C1 segment of cervical spinal cord (tissue), 14 donors: ENCODE results near the gene PODXL2.
"Not testable (repeated sequence)": the region's sequence is repeated elsewhere in the genome, so short reads cannot be mapped to it uniquely, and the experiment has no call there.

ENCODE experiments used
- DNase-seq, 14 donors: peaks; one replicate each; lab custom pipeline; 2025; lab: John Stamatoyannopoulos, UW

The PODXL2 gene

GRCh38 chr3:127673191-127674100 is 44.5 kb downstream of the PODXL2 start:
- peak in 2 of 14 donors; percentile 60 to 64 for DNase-seq

- DNase-seq, result no peak
Observed at GRCh38 chr3:127674101-127674721, 45.2 kb downstream of the PODXL2 start.

DNA sequence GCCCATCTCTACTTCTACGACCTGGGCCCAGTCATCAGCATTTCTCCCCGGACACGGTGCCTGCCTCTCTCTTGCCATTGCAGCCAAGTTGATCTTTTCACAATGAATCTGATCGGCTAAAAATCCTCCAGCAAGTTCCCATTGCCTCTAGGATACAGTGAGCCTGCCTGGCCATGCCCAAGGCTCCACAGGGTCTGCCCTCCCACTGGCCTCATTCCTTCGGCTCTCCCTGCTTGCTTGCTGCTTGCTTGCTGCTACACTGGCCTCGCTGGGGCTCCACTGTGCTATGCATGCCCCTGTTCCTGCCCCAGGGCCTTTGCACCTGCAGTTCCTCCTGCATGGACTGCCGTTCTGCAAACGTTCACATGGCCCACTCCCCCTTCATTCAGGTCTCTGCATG is 45.8 kb downstream of the PODXL2 start:
- no peak for DNase-seq

- DNase-seq, result peak in 1 of 14 donors; percentile 33
Observed at GRCh38 chr3:127675651-127676391, 46.8 kb downstream of the PODXL2 start.

DNA sequence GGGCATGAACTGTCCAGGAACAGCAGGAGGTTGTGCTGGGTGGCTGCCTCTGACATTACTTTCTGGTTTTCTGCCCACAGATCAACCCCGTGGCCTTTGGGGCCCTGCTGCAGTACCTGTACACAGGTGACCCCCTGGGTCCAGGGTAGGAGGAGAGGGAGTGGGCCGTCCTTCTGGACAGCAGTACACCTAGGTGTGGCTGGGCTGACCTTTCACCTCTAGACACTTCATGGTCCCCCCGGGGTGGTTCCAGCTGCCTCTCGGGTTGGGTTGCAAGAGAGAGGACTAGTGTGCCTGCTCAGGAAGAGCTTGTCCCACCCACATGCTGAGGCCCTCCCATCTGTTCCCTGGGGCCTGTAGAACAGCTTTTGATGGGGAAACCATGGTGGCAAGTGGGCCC is 47.5 kb downstream of the PODXL2 start:
- no peak for DNase-seq

GRCh38 chr3:127676921-127677351 is 48.0 kb downstream of the PODXL2 start:
- no peak for DNase-seq

- no peak for DNase-seq
Observed at GRCh38 chr3:127677541-127678314, 48.7 kb downstream of the PODXL2 start.

DNA sequence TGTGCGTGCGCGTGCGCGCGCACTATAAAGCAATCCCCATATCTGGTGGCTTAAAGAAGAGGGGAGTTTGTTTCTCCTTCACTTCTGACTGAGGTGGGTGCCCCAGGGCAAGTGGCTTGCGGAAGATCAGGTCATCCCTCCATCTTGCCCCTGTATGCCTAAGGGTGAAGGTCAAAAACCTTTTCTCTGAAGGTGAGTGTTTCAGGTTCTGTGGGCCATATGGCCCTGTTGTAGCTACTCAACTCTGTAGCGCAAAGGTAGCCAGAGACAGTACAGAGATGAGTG is 49.3 kb downstream of the PODXL2 start:
- no peak for DNase-seq

GRCh38 chr3:127678611-127679533 is 49.9 kb downstream of the PODXL2 start:
- no peak for DNase-seq

GRCh38 chr3:127679534-127680145 is 50.7 kb downstream of the PODXL2 start:
- DNase-seq, result no peak

GRCh38 chr3:127680146-127680661 is 51.2 kb downstream of the PODXL2 start:
- DNase-seq, result no peak

GRCh38 chr3:127680798-127681221 is 51.8 kb downstream of the PODXL2 start:
- DNase-seq, result no peak

DNA sequence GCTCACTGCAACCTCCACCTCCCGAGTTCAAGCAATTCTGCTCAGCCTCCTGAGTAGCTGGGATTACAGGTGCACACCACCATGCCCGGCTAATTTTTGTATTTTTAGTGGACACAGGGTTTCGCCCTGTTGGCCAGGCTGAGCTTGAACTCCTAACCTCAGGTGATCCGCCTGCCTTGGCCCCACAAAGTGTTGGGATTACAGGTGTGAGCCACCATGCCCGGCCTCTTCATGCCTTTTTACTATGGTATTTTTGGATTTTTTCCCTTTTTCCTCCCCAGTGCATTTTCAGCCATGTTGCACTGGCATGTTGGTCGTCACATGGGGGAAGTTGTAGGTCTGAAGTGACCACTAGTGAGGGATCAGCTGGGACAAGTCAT is 53.2 kb downstream of the PODXL2 start:
- DNase-seq, result not testable (repeated sequence)

DNA sequence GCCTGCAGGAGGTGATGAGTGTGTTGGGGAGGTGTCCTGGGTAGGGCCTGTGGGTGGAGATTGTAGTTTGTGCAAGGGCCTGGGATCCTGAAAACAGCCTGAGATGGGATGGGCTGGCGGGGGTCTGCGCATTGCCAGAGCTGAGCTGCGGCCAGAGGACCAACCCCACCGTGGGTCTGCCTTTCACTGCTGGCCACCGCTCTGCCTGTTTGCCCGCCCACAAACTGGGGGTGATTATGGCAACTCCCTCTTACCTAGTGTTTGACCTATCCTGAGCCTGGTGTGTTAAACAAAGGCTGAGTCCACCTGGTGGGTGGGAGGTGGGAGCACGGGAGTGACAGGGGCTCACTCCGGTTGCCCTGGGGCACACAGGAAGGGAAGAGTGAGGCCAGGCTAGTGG is 53.6 kb downstream of the PODXL2 start:
- no peak for DNase-seq

DNA sequence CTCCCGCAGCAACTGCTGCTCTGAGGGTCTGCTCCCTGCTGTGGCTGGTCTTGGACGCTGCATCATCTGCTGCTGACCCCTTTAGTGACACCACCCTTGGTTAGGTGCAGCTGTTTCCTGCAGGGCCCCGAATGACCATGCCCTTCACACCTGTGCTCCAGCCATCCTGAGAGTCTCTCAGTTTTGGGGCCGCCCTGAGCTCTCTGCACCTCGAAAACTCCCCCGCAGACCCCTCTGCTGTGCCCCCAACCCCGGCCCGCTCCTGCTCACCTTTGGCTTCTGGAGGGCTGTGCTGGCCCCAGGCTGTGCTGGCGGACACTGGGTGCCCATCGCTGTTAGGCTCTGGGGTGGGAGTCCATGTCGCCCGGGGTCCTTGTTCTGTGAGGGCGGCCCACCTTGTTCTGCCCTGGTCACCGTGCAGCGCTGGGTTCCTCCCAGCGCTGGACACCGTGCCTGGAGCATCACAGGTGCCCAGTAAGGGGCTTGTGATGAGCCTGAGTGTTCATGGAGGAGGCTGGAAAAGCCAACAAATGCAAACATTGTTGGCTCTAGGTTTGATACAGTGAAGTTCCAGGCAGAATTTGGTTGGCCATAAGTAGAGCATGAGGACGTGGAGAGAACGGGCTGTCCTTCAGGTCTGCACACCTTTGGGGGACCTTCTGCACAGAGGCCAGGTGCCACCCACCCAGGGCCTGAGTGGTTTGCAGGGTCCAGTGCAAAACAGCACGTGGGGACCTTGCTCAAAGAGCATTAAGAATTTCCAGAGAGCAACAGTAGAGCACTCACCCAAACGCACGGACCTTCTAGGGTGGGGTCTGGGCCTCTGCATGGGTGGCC is 56.1 kb downstream of the PODXL2 start:
- DNase-seq, result no peak

DNA sequence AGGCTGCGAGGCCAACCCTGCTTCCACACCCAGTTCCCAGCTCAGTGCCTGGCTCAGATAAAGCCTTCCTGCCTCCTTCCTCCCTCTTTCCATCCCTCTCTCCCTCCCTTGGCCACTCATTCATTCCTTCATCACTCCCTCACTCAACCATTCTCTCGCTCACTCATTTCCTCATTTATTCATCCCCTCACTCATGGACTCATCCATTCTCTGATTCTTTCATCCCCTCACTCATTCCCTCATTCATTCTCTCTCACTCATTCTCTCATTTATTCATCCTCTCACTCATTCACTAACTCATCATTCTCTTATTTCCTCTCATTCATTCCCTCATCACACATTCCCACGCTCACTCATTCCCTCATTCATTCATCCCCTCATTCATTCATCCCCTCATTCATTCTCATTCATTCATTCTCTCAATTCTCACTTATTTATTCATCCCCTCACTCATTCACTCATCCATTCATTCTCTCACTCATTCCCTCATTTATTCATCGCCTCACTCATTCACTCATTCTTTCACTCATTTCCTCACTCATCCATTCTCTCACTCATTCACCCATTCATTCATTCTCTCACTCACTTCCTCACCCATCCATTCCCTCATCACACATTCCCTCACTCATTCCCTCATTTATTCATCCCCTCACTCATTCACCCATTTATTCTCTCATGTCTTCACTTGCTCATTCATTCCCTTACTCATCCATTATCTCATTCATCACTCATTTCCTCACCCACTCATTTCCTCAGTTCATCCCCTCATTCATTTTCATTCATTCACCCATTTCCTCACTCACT is 56.9 kb downstream of the PODXL2 start:
- no peak for DNase-seq

DNA sequence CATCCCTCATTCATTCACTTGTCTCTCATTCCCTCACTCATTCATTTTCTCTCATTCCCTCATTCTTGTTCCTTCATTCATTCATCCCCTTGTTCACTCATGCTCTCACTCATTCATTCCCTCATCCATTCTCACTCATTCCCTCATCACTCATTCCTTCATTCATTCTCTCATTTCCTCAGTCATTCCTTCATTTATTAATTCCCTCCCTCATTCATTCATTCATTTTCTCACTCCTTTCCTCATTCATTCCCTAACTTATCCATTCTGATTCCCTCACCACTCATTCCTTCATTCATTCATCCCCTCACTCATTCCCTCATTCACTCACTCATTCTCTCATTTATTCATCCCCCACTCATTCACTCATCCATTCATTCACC is 57.5 kb downstream of the PODXL2 start:
- no peak for DNase-seq

DNA sequence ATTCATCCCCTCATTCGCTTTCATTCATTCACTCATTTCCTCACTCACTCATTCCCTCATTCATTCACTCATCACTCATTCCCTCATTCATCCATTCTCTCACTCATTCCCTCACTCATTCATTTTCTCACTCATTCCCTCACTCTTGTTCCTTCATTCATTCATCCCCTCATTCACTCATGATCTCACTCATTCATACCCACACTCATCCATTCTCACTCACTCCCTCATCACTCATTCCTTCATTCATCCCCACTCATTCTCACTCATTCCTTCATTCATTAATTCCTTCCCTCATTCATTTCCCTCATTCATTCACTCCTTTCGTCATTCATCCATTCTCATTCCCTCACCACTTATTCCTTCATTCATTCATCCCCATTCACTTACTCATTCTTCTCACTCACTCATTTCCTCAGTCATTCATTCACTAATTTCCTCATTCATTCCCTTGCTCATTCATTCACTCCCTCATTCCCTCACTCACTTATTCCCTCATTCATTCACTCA is 58.3 kb downstream of the PODXL2 start:
- DNase-seq, result no peak
